GM23338 (cell line): ENCODE results near the gene ANKS1B. TPM values are rescaled to one million over a fixed set of nuclear protein-coding genes. Genes with fewer than 3 reads are reported as not detected.

Experiments used
- ATAC-seq: fragments of 200-7000 bp; cut with Tn5 transposase; 3 replicates; pipeline ENCODE4 v1.9.1; 2020
- DNase-seq: peaks from one replicate; pipeline ENCODE4 v3.0.0-alpha.2; 2015; ENCODE audit warnings: low spot score
- H2AFZ ChIP-seq: fragments of 200-600 bp; sonication (generic); 2 replicates; pipeline ENCODE4 v1.8.0; 2016; ENCODE audit warnings: antibody characterized with exemption, mild to moderate bottlenecking, moderate library complexity
- H3F3A ChIP-seq: fragments of 200-600 bp; sonication (generic); replicated peaks from 2 replicates; pipeline ENCODE4 v1.8.0; 2017; ENCODE audit warnings: antibody characterized with exemption, mixed run types, low read depth
- H3K27ac ChIP-seq: fragments of 200-600 bp; sonication (generic); 2 replicates; pipeline ENCODE4 v1.6.1; 2016; ENCODE audit warnings: low read depth
- H3K27me3 ChIP-seq: fragments of 200-600 bp; sonication (generic); 2 replicates; pipeline ENCODE4 v1.8.0; 2016; ENCODE audit warnings: mild to moderate bottlenecking, mixed run types, moderate library complexity; ENCODE audit not compliant: insufficient read depth
- H3K36me3 ChIP-seq: fragments of 200-600 bp; sonication (generic); 2 replicates; pipeline ENCODE4 v1.8.0; 2016; ENCODE audit warnings: mild to moderate bottlenecking; ENCODE audit not compliant: insufficient read depth
- H3K4me1 ChIP-seq: fragments of 200-600 bp; sonication (generic); 2 replicates; pipeline ENCODE4 v1.8.0; 2016; ENCODE audit warnings: mild to moderate bottlenecking, moderate library complexity; ENCODE audit not compliant: insufficient read depth
- H3K4me2 ChIP-seq: fragments of 200-600 bp; sonication (generic); 2 replicates; pipeline ENCODE4 v1.7.1; 2017; ENCODE audit warnings: mixed run types
- H3K4me3 ChIP-seq: fragments of 200-600 bp; sonication (generic); 2 replicates; pipeline ENCODE4 v1.6.1; 2016; ENCODE audit warnings: mixed run types
- H3K79me2 ChIP-seq: fragments of 200-600 bp; sonication (generic); replicated peaks from 2 replicates; pipeline ENCODE4 v1.8.0; 2017; ENCODE audit warnings: mild to moderate bottlenecking; ENCODE audit not compliant: insufficient read depth
- H3K9me2 ChIP-seq: fragments of 200-600 bp; sonication (generic); 2 replicates; pipeline ENCODE4 v1.8.0; 2017; ENCODE audit not compliant: insufficient read depth
- H4K20me1 ChIP-seq: fragments of 200-600 bp; sonication (generic); replicated peaks from 2 replicates; pipeline ENCODE4 v1.8.0; 2017; ENCODE audit warnings: mild to moderate bottlenecking; ENCODE audit not compliant: insufficient read depth
- H3K27ac Mint-ChIP-seq: 2 replicates; pipeline ENCODE4 v1.8.0; 2020; ENCODE audit warnings: inconsistent platforms, mild to moderate bottlenecking, moderate library complexity, mixed read lengths
- H3K27me3 Mint-ChIP-seq: 3 replicates; pipeline ENCODE4 v1.8.0; 2022; ENCODE audit warnings: low read depth, mild to moderate bottlenecking, moderate library complexity, mixed read lengths, inconsistent platforms; ENCODE audit not compliant: insufficient read depth, poor library complexity
- H3K36me3 Mint-ChIP-seq: 3 replicates; pipeline ENCODE4 v1.8.0; 2021; ENCODE audit warnings: low read depth, mild to moderate bottlenecking, inconsistent platforms, moderate library complexity, mixed read lengths
- H3K4me1 Mint-ChIP-seq: 3 replicates; pipeline ENCODE4 v1.8.0; 2020; ENCODE audit warnings: mild to moderate bottlenecking, inconsistent platforms, mixed read lengths
- H3K4me3 Mint-ChIP-seq: 3 replicates; pipeline ENCODE4 v1.8.0; 2021; ENCODE audit warnings: moderate library complexity, mild to moderate bottlenecking, inconsistent platforms, mixed read lengths
- H3K9me3 Mint-ChIP-seq: 3 replicates; pipeline ENCODE4 v1.8.0; 2020; ENCODE audit warnings: moderate library complexity, mild to moderate bottlenecking, inconsistent platforms, mixed read lengths
- CREB1 ChIP-seq: fragments of 250-450 bp; sonication (Bioruptor Pico); IDR thresholded peaks from 2 replicates; pipeline ENCODE4 v1.5.0; 2020; ENCODE audit warnings: low read depth, mild to moderate bottlenecking, moderate library complexity
- CTCF ChIP-seq, 2 experiments: fragments of 200-600 bp in 1 of 2; sonication (generic) in 1 of 2; conservative IDR thresholded peaks; 2 replicates each; pipeline versions ENCODE4 v1.5.1 to v1.6.1; 2016 to 2017; ENCODE audit warnings: antibody characterized with exemption in 2 of 2, low read depth in 2 of 2, mild to moderate bottlenecking in 2 of 2, moderate library complexity in 1 of 2
- ETS1 ChIP-seq: IDR thresholded peaks from 2 replicates; pipeline ENCODE4 v1.6.1; 2016; ENCODE audit warnings: antibody characterized with exemption
- EZH2 ChIP-seq: fragments of 200-600 bp; sonication (generic); IDR thresholded peaks from one replicate; pipeline ENCODE4 v1.8.0; 2017; ENCODE audit warnings: antibody characterized with exemption, mild to moderate bottlenecking, low read depth; ENCODE audit not compliant: unreplicated experiment
- EZH2phosphoT487 ChIP-seq: fragments of 200-600 bp; sonication (generic); IDR thresholded peaks from one replicate; pipeline ENCODE4 v1.8.1; 2018; ENCODE audit warnings: antibody characterized with exemption; ENCODE audit not compliant: unreplicated experiment
- JUNB ChIP-seq: IDR thresholded peaks from one replicate; pipeline ENCODE4 v1.6.1; 2016; ENCODE audit warnings: antibody characterized with exemption; ENCODE audit not compliant: unreplicated experiment
- NANOG ChIP-seq: IDR thresholded peaks from 2 replicates; pipeline ENCODE4 v1.6.1; 2016; ENCODE audit warnings: antibody characterized with exemption, borderline replicate concordance
- POLR2AphosphoS5 ChIP-seq: IDR thresholded peaks from 2 replicates; pipeline ENCODE4 v1.6.1; 2016; ENCODE audit warnings: antibody characterized with exemption, low read depth
- STAT1 ChIP-seq: IDR thresholded peaks from one replicate; pipeline ENCODE4 v1.6.1; 2016; ENCODE audit warnings: antibody characterized with exemption; ENCODE audit not compliant: unreplicated experiment
- ZNF114 ChIP-seq: fragments of 250-450 bp; sonication (Bioruptor Pico); IDR thresholded peaks from 2 replicates; pipeline ENCODE4 v1.5.0; 2020; ENCODE audit warnings: mild to moderate bottlenecking, moderate library complexity
- ZNF331 ChIP-seq: fragments of 250-450 bp; sonication (Bioruptor Pico); IDR thresholded peaks from 2 replicates; pipeline ENCODE4 v1.5.0; 2020; ENCODE audit warnings: low read depth, mild to moderate bottlenecking, moderate library complexity
- polyA plus RNA-seq: library from polyadenylated mRNA; unstranded; fragments of >200 nt; fragmentation: Nextera tagmentation; extraction: Ambion mirVana; gene quantifications from 2 replicates; pipeline ENCODE4 v1.2.1, GENCODE V29; 2016
- total RNA-seq: library from RNA; depleted of rRNA; stranded (reverse); fragments of >200 nt; shearing (Covaris generic); gene quantifications from 2 replicates; pipeline ENCODE4 v1.2.3, GENCODE V29; 2014
- TF ChIP-seq, protein P1 (sequence below): fragments of 250-450 bp; sonication (Bioruptor Pico); IDR thresholded peaks from 2 replicates; pipeline ENCODE4 v1.5.0; 2020; ENCODE audit warnings: mild to moderate bottlenecking, moderate library complexity
- TF ChIP-seq, protein P2 (sequence below): IDR thresholded peaks from one replicate; pipeline ENCODE4 v1.6.1; 2018; ENCODE audit warnings: antibody characterized with exemption; ENCODE audit not compliant: unreplicated experiment

Gene ANKS1B
- total and polyA plus RNA-seq, 2 experiments from 2014 or later: 4.3 to 5.8 TPM

- H3K36me3 ChIP-seq: no peaks in the 10 kb centered on the region
- H3K27ac ChIP-seq: no peak overlapping the region
- H3F3A ChIP-seq: no peaks in the 10 kb centered on the region
- H4K20me1 ChIP-seq: no peaks in the 10 kb centered on the region
- H2AFZ ChIP-seq: no peak overlapping the region
- H3K9me2 ChIP-seq: no peaks in the 10 kb centered on the region
- DNase-seq: no peak
- Mint-ChIP-seq H3K4me1 (peaks cover 3% of the 10 kb centered on the region; the same call in 2 of the 3 replicates), H3K36me3 (no peaks in the 10 kb centered on the region; the same call in 2 of the 3 replicates), H3K4me3 (no peak overlapping the region), H3K27me3 (no peaks in the 10 kb centered on the region), H3K27ac (no peak overlapping the region), H3K9me3 (no peaks in the 10 kb centered on the region)
- no peaks in the 10 kb centered on the region for H3K4me1 ChIP-seq
- TF ChIP-seq EZH2phosphoT487 (no peak), EZH2 (no peak), ETS1 (no peak), CTCF (conservative IDR thresholded peaks at IDR 0.05; ENCODE audit: low read depth in 2 of 2) (no peak), NANOG (no peak), ZNF331 (no peak), CREB1 (CRISPR knock-in tag) (no peak), ZNF114 (no peak), POLR2AphosphoS5 (no peak), JUNB (no peak), STAT1 (no peak)
- TF ChIP-seq, protein P1, sequence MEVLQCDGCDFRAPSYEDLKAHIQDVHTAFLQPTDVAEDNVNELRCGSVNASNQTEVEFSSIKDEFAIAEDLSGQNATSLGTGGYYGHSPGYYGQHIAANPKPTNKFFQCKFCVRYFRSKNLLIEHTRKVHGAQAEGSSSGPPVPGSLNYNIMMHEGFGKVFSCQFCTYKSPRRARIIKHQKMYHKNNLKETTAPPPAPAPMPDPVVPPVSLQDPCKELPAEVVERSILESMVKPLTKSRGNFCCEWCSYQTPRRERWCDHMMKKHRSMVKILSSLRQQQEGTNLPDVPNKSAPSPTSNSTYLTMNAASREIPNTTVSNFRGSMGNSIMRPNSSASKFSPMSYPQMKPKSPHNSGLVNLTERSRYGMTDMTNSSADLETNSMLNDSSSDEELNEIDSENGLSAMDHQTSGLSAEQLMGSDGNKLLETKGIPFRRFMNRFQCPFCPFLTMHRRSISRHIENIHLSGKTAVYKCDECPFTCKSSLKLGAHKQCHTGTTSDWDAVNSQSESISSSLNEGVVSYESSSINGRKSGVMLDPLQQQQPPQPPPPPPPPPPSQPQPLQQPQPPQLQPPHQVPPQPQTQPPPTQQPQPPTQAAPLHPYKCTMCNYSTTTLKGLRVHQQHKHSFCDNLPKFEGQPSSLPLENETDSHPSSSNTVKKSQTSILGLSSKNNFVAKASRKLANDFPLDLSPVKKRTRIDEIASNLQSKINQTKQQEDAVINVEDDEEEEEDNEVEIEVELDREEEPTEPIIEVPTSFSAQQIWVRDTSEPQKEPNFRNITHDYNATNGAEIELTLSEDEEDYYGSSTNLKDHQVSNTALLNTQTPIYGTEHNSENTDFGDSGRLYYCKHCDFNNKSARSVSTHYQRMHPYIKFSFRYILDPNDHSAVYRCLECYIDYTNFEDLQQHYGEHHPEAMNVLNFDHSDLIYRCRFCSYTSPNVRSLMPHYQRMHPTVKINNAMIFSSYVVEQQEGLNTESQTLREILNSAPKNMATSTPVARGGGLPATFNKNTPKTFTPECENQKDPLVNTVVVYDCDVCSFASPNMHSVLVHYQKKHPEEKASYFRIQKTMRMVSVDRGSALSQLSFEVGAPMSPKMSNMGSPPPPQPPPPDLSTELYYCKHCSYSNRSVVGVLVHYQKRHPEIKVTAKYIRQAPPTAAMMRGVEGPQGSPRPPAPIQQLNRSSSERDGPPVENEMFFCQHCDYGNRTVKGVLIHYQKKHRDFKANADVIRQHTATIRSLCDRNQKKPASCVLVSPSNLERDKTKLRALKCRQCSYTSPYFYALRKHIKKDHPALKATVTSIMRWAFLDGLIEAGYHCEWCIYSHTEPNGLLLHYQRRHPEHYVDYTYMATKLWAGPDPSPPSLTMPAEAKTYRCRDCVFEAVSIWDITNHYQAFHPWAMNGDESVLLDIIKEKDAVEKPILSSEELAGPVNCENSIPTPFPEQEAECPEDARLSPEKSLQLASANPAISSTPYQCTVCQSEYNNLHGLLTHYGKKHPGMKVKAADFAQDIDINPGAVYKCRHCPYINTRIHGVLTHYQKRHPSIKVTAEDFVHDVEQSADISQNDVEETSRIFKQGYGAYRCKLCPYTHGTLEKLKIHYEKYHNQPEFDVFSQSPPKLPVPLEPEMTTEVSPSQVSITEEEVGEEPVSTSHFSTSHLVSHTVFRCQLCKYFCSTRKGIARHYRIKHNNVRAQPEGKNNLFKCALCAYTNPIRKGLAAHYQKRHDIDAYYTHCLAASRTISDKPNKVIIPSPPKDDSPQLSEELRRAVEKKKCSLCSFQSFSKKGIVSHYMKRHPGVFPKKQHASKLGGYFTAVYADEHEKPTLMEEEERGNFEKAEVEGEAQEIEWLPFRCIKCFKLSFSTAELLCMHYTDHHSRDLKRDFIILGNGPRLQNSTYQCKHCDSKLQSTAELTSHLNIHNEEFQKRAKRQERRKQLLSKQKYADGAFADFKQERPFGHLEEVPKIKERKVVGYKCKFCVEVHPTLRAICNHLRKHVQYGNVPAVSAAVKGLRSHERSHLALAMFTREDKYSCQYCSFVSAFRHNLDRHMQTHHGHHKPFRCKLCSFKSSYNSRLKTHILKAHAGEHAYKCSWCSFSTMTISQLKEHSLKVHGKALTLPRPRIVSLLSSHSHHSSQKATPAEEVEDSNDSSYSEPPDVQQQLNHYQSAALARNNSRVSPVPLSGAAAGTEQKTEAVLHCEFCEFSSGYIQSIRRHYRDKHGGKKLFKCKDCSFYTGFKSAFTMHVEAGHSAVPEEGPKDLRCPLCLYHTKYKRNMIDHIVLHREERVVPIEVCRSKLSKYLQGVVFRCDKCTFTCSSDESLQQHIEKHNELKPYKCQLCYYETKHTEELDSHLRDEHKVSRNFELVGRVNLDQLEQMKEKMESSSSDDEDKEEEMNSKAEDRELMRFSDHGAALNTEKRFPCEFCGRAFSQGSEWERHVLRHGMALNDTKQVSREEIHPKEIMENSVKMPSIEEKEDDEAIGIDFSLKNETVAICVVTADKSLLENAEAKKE (CRISPR knock-in tag): no peak
- TF ChIP-seq, protein P2, sequence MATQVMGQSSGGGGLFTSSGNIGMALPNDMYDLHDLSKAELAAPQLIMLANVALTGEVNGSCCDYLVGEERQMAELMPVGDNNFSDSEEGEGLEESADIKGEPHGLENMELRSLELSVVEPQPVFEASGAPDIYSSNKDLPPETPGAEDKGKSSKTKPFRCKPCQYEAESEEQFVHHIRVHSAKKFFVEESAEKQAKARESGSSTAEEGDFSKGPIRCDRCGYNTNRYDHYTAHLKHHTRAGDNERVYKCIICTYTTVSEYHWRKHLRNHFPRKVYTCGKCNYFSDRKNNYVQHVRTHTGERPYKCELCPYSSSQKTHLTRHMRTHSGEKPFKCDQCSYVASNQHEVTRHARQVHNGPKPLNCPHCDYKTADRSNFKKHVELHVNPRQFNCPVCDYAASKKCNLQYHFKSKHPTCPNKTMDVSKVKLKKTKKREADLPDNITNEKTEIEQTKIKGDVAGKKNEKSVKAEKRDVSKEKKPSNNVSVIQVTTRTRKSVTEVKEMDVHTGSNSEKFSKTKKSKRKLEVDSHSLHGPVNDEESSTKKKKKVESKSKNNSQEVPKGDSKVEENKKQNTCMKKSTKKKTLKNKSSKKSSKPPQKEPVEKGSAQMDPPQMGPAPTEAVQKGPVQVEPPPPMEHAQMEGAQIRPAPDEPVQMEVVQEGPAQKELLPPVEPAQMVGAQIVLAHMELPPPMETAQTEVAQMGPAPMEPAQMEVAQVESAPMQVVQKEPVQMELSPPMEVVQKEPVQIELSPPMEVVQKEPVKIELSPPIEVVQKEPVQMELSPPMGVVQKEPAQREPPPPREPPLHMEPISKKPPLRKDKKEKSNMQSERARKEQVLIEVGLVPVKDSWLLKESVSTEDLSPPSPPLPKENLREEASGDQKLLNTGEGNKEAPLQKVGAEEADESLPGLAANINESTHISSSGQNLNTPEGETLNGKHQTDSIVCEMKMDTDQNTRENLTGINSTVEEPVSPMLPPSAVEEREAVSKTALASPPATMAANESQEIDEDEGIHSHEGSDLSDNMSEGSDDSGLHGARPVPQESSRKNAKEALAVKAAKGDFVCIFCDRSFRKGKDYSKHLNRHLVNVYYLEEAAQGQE: no peak
- no peak for ATAC-seq
- no peak overlapping the region for H3K4me3 ChIP-seq
- H3K4me2 ChIP-seq: no peak overlapping the region
- no peaks in the 10 kb centered on the region for H3K27me3 ChIP-seq
- H3K79me2 ChIP-seq: no peaks in the 10 kb centered on the region
Measured at GRCh38 chr12:99201906-99202645, 782.7 kb downstream of the ANKS1B start.
